ENCODE measurements around the gene CHAF1B.
A peak's percentile ranks its signal among the peaks of the same experiment; 100 is the strongest.
"Not testable (repeated sequence)": the region's sequence is repeated elsewhere in the genome, so short reads cannot be mapped to it uniquely, and the experiment has no call there.

CHAF1B gene

GRCh38 chr21:36391649-36392048 lies 6.5 kb downstream of the CHAF1B start:
- not testable (repeated sequence) for DNase-seq

GRCh38 chr21:36395353-36396111 lies 10.3 kb downstream of the CHAF1B start:
- no peak for DNase-seq

- no peak for DNase-seq
Observed at GRCh38 chr21:36396325-36396724, 11.1 kb downstream of the CHAF1B start.

- no peak for DNase-seq
Observed at GRCh38 chr21:36396971-36397370, 11.8 kb downstream of the CHAF1B start.

- DNase-seq, result no peak
Observed at GRCh38 chr21:36397606-36398005, 12.4 kb downstream of the CHAF1B start.

GRCh38 chr21:36399736-36400135 lies 14.5 kb downstream of the CHAF1B start:
- DNase-seq, result not testable (repeated sequence)

- DNase-seq, result no peak
Observed at GRCh38 chr21:36400719-36401118, 15.5 kb downstream of the CHAF1B start.

GRCh38 chr21:36402339-36402738 lies 17.1 kb downstream of the CHAF1B start:
- DNase-seq, result no peak

- no peak for DNase-seq
Observed at GRCh38 chr21:36403713-36404112, 18.5 kb downstream of the CHAF1B start.

- no peak for DNase-seq
Observed at GRCh38 chr21:36408568-36408967, 23.4 kb downstream of the CHAF1B start.

GRCh38 chr21:36411301-36411700 lies 26.1 kb downstream of the CHAF1B start:
- DNase-seq, result no peak

GRCh38 chr21:36412916-36413315 lies 27.7 kb downstream of the CHAF1B start:
- DNase-seq, result no peak

GRCh38 chr21:36415375-36415774 lies 30.2 kb downstream of the CHAF1B start:
- DNase-seq, result no peak

- no peak for DNase-seq
Observed at GRCh38 chr21:36419241-36419640, 34.0 kb downstream of the CHAF1B start.

- peak; percentile 55 for DNase-seq
Observed at GRCh38 chr21:36419996-36420395, 34.8 kb downstream of the CHAF1B start.

GRCh38 chr21:36420571-36421339 lies 35.6 kb downstream of the CHAF1B start:
- no peak for DNase-seq

- peak; percentile 21 for DNase-seq
Observed at GRCh38 chr21:36422279-36423098, 37.3 kb downstream of the CHAF1B start.

GRCh38 chr21:36423771-36424433 lies 38.7 kb downstream of the CHAF1B start:
- no peak for DNase-seq

- no peak for DNase-seq
Observed at GRCh38 chr21:36424592-36424991, 39.4 kb downstream of the CHAF1B start.

- no peak for DNase-seq
Observed at GRCh38 chr21:36425286-36425685, 40.1 kb downstream of the CHAF1B start.

GRCh38 chr21:36427502-36427901 lies 42.3 kb downstream of the CHAF1B start:
- DNase-seq, result no peak

- no peak for DNase-seq
Observed at GRCh38 chr21:36428761-36429432, 43.7 kb downstream of the CHAF1B start.
